HCT116 (cell line): Measurements from ENCODE around the gene COX15.

Experiments
- ATF3 ChIP-seq: IDR thresholded peaks from 2 replicates; pipeline ENCODE4 v1.6.1; 2012
- CTCF ChIP-seq, 3 experiments: fragments of 200-600 bp in 1 of 3; sonication (generic) in 1 of 3; IDR thresholded peaks in 2 of 3; conservative IDR thresholded peaks in 1 of 3; 2 replicates each; pipeline ENCODE4 v1.5.1; 2012 to 2017; ENCODE audit warnings: low read depth in 2 of 3, low read length in 2 of 3, antibody characterized with exemption in 1 of 3, borderline replicate concordance in 1 of 3, control low read depth in 1 of 3, mild to moderate bottlenecking in 1 of 3, mixed read lengths in 1 of 3, mixed run types in 1 of 3, moderate library complexity in 1 of 3; ENCODE audit not compliant: insufficient read depth in 1 of 3
- EZH2 ChIP-seq: fragments of 200-600 bp; sonication (generic); IDR thresholded peaks from 2 replicates; pipeline ENCODE4 v1.6.1; 2017; ENCODE audit warnings: antibody characterized with exemption, mixed run types
- MAX ChIP-seq: IDR thresholded peaks from 2 replicates; pipeline ENCODE4 v1.6.1; 2012
- POLR2A ChIP-seq: IDR thresholded peaks from 2 replicates; pipeline ENCODE4 v1.7.0; 2011; ENCODE audit warnings: borderline replicate concordance; ENCODE audit not compliant: insufficient read depth, insufficient read length; ENCODE audit errors: extremely low read depth
- YY1 ChIP-seq: IDR thresholded peaks from 2 replicates; pipeline ENCODE4 v1.6.1; 2011; ENCODE audit warnings: low read length, low read depth, moderate library complexity, mild to moderate bottlenecking; ENCODE audit not compliant: insufficient replicate concordance; ENCODE audit errors: extremely low read depth
- ZNF274 ChIP-seq: fragments of 200-500 bp; sonication (Bioruptor generic); IDR thresholded peaks from 2 replicates; pipeline ENCODE4 v1.6.1; 2014; ENCODE audit warnings: mild to moderate bottlenecking, low read depth, low read length, inconsistent platforms

- TF ChIP-seq CTCF (IDR thresholded peaks at IDR 0.05 in 2 of 3, conservative IDR thresholded peaks at IDR 0.05 in 1 of 3; ENCODE audit: borderline replicate concordance in 1 of 3, insufficient read depth in 1 of 3, low read depth in 2 of 3, low read length in 2 of 3): no peak
- TF ChIP-seq EZH2: no peak
- TF ChIP-seq YY1: no peak
- TF ChIP-seq POLR2A: no peak
- no peak for TF ChIP-seq ZNF274
- TF ChIP-seq ATF3: no peak
- no peak for TF ChIP-seq MAX
Measured at GRCh38 chr10:99714446-99714845, 17.5 kb downstream of the COX15 start.
